Activated CD4-positive, alpha-beta T cell treated with anti-CD3 and anti-CD28 coated beads for 48 hours (primary cell): ENCODE measurements around the gene PRX.
"Not testable (repeated sequence)": the region's sequence is repeated elsewhere in the genome, so short reads cannot be mapped to it uniquely, and the experiment has no call there.

Experiments used
- DNase-seq: peaks from one replicate; pipeline ENCODE4 v3.0.0-alpha.2; 2020

The PRX gene

GRCh38 chr19:40438284-40438683, 25.1 kb upstream of the PRX start:
- no peak for DNase-seq

GRCh38 chr19:40433391-40434216, 20.4 kb upstream of the PRX start:
- DNase-seq, result peak; percentile 59

- DNase-seq, result not testable (repeated sequence)
Measured at GRCh38 chr19:40432760-40433159, 19.6 kb upstream of the PRX start.

- no peak for DNase-seq
Measured at GRCh38 chr19:40431698-40432097, 18.5 kb upstream of the PRX start.

GRCh38 chr19:40430242-40430641, 17.1 kb upstream of the PRX start:
- DNase-seq, result not testable (repeated sequence)

GRCh38 chr19:40428197-40428596, 15.0 kb upstream of the PRX start:
- not testable (repeated sequence) for DNase-seq

GRCh38 chr19:40425450-40426287, 12.5 kb upstream of the PRX start, which contains the start of gene SERTAD1:
Gene SERTAD1 (minus strand): TSS chr19:40425992. CDS start chr19:40423546, 2,446 bp downstream.
- peak; percentile 100 for DNase-seq

- no peak for DNase-seq
Measured at GRCh38 chr19:40424637-40425449, 11.7 kb upstream of the PRX start.

GRCh38 chr19:40423938-40424337, 10.8 kb upstream of the PRX start:
- DNase-seq, result no peak

GRCh38 chr19:40422748-40423566, 9.8 kb upstream of the PRX start:
- DNase-seq, result no peak

GRCh38 chr19:40421993-40422747, 9.0 kb upstream of the PRX start:
- DNase-seq, result no peak

GRCh38 chr19:40420766-40421765, 7.9 kb upstream of the PRX start:
- DNase-seq, result peak; percentile 78

- DNase-seq, result no peak
Measured at GRCh38 chr19:40420451-40420765, 7.2 kb upstream of the PRX start.

GRCh38 chr19:40419780-40420179, 6.6 kb upstream of the PRX start:
- no peak for DNase-seq

GRCh38 chr19:40419066-40419612, 6.0 kb upstream of the PRX start:
- DNase-seq, result no peak

- DNase-seq, result no peak
Measured at GRCh38 chr19:40418040-40418439, 4.9 kb upstream of the PRX start.

- DNase-seq, result no peak
Measured at GRCh38 chr19:40417643-40417981, 4.4 kb upstream of the PRX start.

GRCh38 chr19:40416918-40417642, 3.9 kb upstream of the PRX start:
- DNase-seq, result peak; percentile 23

- DNase-seq, result no peak
Measured at GRCh38 chr19:40415768-40416167, 2.6 kb upstream of the PRX start.
